ENCODE measurements around the gene CDC27.
"Not testable (repeated sequence)": the region's sequence is repeated elsewhere in the genome, so short reads cannot be mapped to it uniquely, and the experiment has no call there.

Gene CDC27

DNA sequence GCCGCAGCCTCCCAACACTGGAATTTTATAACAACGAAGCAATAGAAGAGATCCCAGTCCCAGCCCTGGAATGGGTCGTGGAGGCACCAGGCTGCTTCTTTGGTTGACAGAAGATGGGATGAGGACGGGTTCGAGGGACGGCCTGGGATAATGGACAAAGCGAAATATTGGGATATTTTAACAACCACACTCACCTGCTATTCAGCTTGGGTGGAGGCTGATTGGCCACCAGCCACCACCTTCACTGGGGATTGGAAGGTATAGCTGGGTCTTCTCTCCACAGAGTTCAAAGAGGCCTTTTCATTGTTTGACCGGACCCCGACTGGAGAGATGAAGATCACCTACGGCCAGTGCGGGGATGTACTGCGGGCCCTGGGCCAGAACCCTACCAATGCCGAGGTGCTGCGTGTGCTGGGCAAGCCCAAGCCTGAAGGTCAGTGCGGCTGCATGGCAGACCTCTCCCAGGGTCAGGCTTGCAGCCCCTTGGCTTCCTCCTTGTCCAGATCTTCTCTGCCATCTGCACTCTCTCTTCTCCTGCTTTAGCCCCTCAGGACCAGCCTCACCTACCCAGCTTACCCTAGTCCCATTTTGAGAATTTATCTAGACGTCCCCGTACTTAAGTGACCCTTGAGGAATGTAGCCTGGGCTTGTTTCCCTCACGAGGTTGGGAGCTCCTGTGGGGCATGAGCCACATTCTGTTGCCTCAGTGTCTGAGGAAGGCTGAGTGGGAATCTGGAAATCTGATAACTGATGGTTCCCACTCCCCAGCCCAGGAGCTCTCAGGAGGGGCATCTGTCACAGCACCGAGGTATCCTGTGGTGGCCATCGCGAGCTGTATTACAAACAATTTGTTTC, 30.8 kb upstream of the CDC27 start:
- no peak for DNase-seq (ENCODE audit: low spot score)

DNA sequence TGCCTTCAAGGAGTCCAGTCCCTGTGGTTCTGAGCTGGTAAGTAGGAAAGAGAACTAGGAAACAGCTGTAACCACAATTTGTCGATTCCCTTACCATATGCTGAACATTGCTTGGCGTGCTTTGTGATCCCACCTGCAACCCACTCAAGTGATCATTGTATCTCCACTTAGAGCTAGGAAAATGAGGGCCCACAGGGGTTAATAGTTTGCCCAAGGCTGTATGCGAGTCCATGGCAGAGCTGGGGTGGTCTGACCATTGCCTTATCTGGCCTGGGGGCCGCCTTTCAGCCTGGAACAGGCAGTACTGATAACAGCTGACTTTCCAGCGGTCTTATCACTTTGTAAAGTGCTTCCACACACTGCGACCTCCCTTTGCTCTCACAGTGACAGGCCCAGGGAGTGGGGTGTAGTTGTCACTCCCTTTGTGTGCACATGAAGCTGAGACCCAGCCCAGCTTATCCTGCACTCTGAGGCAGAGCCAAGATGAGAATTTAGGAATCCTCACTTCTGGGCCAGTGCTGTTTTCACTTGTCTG, 29.9 kb upstream of the CDC27 start:
- DNase-seq (ENCODE audit: low spot score), result no peak

DNA sequence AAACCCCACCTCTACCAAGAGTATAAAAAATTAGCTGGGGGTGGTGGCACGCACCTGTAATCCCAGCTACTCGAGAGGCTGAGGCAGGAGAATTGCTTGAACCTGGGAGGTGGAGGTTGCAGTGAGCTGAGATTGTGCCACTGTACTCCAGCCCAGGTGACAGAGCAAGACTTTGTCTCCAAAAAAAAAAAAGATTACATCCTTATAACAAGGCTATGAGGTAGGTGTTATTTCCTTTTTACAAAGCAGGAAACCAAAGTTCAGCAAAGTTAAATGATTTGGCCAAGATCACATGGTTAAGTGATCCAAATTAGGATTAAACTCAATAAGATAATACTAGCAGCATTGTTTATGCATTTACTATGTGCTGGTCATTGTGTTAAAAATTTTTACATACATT, 28.2 kb upstream of the CDC27 start:
- peak; percentile 41 for DNase-seq (ENCODE audit: low spot score)

DNA sequence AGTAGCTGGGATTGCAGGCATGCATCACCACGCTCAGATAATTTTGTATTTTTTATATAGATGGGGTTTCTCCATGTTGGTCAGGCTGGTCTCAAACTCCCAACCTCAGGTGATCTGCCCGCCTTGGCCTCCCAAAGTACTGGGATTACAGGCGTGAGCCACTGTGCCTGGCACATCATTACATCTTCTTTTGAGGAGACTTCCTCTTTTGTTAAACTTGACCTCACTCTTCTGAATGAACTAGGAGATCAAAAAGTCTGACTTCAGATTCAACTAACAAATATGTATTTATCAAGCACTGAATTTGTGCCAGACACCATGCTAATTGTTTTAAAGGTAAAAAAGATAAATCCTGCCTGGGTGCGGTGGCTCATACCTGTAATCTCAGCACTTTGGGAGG, 27.7 kb upstream of the CDC27 start:
- DNase-seq (ENCODE audit: low spot score), result not testable (repeated sequence)

DNA sequence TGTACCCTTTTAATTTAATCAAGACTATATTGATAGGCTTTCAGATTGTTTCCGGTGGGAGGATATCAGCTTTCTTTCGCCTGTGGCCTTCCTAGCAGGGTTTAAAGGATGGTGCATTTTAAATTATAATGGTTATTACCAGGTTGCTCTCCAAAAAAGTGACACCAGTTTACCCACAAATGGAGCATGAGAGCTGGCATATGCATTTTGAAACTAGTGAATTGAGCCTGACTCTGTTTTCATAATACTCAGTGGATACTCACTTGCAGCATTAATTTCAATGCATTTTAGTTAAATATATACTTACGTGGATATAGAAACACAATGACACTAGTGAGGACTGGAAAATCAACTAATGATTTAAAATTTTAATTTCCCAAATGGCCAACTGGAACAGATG, 25.8 kb upstream of the CDC27 start:
- DNase-seq (ENCODE audit: low spot score), result peak; percentile 49

DNA sequence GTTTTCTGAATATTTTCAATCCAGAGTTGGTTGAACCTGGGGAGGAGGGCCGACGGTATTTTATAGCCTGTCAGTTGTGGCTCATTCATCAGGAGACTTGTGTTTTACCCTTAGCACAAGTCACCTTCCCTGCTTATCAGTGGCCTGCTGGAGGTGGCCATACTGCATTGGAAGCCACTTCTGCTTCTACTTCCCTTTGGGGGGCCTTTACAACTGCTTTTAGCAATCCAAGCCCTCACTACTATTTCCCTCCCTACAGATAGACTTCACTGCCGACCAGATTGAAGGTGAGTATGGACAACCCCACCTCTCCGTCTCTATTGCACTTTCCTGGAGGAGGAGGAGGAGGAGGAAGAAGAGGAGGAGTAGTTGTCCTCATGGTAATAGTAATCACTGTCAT, 24.4 kb upstream of the CDC27 start:
- no peak for DNase-seq (ENCODE audit: low spot score)

DNA sequence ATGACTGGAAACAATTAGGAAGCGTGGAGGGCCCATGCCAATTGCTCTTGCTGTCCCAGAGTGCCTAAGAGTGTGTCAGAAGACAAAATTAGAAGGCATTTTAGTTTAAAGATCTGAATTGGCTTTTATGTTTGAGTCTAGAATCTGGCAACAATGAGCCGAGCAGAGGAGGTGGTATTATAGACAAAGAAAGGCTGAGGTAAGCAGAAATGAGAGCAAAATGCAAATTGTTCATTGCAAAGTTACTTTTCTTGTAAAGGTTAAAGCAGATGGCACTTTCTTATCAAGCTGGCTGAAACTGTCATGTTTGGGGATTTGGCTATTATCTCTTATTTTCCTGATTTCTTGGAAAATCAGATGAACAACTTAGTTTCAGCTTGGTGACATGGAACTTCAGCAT, 23.4 kb upstream of the CDC27 start:
- no peak for DNase-seq (ENCODE audit: low spot score)

DNA sequence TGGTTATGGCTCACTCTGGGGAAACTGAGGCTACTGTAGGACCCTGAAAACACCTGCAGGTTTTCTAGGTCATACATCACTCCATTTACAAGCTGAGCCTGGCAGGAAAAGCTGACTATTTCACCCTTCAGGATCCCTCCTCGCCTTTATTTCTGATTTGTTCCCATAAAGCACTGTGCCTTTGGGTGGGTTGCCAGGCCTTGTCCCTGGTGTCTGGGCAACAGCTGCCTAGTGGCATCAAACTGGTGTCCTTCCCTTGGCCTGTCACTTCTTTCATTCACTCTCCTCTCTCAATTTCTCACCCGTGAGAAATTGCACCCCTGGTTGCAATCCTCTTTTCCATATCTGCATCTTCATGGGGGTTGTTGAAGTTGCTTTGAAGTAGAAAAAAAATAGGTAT, 21.7 kb upstream of the CDC27 start:
- no peak for DNase-seq (ENCODE audit: low spot score)

DNA sequence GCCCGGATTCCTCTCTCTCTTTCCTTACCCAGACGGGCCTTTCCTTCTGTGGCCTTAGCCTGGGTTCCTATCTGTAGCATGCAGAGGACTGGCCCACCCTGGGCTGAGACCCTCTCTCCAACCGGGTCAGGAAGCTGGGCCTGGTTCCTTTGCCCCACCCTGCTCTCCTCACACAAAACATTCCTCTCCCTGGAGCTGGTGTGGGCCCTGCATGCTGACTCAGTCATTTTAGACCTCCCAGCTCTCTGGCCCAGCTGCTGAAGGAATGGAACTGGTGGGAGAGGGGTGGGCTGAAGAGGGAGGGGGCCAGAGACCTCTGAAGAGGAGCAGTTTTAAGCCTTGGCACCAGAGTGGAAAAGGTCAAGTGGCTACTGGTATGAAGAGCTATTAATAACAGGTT, 21.0 kb upstream of the CDC27 start:
- no peak for DNase-seq (ENCODE audit: low spot score)

DNA sequence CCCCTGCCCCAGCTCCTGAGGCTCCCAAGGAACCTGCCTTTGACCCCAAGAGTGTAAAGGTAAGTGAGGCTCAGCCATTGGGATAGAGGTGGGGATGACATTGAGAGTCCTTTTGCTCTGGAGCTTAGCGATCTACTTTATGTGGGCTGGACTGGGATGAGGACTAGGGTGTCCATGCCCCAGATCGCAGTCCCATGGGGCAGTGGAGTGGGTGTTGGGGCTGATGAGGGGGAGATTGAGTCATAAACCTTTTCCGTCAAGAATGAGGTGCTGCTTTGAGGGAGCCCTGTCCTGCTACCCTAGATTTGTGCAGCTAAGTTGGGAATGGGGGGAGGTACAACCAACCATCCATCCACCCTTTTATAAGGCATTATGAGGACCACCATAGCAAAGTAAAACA, 20.4 kb upstream of the CDC27 start:
- no peak for DNase-seq (ENCODE audit: low spot score)

DNA sequence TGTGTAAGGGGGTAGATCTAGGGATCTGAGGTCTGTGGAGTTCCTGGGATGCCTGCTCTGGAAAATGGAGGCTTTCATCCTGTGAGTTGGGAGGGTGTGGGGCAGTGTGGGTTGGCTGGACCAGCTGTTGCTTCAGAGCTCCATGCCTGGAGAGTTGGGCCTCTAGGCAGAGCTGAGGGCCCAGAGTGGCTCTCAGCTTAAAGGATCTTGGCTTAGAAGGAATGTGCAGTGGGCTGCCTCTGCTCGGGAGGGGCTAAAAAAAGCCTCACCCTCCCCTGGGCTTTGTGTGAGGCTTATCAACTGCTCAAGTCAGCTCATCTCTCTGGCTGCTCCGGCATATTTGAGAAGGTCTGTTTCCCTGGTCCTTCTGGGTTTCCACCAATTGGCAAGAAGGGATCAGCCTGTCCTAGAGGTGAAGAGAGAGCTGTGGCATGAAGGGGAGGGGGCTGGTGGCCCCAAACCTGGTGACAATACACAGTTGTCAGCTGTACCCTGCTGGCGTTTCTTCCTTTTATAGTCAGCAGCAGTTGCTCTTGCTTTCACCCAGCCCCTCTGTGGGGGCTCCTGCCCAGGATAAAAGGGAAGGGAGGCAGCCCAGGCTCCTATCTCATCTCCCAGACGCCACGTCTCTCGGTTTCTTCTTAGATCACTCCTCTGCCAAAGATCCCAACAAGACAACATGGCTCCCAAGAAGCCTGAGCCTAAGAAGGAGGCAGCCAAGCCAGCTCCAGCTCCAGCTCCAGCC, 19.8 kb upstream of the CDC27 start, which contains the start of gene MYL4:
TSS of gene MYL4 (plus strand) at position 605 of the 745 bp plus-strand sequence. CDS start at position 680, 75 bp downstream.
- DNase-seq (ENCODE audit: low spot score), result no peak

DNA sequence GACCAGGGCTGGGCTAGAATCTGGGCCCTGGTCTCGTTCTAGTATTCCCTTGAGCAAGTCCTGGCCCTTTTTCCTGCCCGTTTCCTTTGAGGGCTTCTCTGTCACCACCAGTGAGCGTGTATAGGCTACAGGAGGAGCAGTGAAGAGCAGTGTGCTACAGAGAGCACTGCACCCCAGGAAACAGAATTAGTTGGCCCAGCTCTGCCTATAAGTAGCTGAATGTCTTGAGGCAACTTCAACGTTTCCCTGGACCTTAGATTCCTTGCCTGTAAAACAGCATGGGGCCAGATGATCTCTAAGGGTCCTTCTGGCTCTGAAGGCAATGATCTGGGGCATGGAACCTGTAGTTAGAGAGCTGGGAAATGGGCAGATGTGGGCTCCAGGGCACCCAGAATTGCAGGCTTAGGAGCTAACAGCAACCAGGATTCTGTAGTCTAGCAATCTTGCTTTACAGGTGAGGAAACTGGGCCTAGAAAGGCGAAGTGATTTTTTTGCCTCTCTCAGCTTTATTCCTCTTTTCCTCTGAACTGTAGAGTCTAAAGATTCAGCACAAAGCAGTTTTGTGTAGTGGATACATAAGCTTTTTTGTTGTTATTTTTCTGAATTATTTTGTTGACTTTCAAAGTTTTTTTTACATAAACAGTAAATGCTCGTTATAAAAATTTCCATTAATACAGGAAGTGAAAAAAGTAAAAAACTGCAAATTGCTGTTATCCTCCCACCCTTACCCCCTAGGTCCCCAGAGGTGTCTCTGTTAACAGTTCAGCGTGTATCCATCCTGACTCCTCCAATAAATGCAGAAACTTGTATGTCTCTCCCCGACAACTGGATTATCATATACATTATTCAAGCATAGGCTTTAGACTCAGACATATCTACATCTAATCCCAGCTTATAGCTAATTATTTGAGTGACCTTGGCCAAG, 18.3 kb upstream of the CDC27 start:
- DNase-seq (ENCODE audit: low spot score), result no peak

DNA sequence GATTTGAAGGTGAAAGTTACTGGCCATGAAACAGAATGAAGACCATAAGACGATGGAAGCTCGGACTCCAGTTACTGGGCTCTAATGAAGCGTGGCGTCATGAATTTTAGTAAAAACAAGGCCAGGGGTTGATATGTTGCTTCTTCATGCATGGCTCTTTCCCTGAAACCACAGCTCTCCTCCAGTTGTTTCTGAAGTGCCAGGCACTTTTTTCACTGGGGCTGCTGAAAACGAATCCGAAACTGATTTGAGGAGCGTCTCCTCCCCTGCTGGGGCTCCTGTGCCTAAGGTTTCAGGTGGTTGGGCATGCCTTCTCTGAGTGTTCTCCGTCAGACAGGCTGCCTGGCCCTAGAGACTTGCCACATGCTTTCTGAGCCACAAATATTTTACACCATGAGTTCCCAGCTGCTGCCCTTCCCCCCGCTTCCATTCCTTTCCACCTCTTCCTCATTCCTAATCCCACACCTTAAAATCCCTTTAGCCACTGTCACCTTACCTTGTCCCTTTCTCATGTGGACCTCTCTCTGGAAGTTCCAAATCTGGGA, 16.4 kb upstream of the CDC27 start:
- DNase-seq (ENCODE audit: low spot score), result peak; percentile 86

DNA sequence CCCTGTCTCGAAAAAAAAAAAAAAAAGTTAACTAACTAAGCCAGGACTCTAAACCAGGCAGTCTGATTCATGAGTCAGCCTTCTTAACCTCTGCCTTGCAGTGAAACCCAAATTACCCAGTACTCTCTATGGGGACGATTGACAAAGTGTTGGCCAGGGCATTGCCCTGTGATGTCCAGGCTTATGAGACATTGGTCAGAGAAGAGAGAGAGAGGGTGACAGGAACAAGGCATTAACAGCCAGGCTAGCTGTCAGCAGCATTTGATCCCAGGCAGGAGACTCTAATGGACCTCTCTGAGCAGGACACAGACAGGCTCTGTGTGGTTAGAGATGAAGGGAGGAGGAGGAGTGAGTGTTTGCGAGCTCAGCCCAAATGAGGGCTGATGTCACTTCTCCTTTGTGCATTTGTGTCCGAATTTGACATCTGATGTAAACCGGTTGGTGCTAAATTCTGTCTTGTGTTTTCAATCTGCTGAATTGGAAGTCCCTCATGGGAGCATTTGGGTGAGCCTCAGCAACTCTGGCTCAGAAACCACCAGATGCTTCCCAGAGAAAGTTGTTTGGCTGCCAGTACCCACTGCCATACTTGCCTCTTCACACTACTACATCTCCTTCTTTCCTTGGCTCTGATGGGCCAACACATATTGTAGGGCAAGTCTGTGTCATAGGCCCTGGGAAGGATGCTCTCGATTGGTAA, 15.8 kb upstream of the CDC27 start:
- peak; percentile 59 for DNase-seq (ENCODE audit: low spot score)

DNA sequence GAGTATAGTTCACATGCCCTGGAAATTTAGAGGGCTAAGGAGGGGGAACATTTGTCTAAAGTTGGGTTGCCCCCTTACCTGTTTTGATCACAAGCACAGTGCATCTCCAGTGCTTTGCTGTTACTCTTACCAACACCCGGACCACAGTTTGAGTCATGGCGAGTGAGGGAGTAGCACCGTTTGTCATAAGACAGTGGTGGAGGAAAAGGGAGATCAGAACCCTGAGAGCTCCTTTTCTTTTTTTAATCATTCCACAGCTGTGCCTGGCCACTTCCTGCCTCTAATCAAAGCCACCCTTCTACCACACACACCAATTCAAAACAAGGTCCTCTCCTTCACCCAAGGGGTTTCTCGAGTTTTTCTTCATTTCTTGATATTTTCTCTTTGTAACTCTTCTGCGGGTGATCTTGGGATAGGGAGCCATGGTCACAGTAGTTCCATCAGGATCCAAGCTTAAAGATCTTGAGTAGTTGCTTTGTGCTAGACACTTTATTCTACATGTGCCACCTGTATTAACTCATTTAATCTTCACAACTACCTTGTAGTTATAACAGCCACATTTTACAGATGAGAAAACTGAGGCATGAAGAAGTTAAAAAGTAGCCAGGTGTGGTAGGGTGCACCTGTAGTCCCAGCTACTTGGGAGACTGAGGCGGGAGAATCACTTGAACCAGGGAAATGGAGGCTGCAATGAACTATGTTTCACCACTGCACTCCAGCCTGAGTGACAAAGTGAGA, 15.1 kb upstream of the CDC27 start:
- DNase-seq (ENCODE audit: low spot score), result peak; percentile 84

DNA sequence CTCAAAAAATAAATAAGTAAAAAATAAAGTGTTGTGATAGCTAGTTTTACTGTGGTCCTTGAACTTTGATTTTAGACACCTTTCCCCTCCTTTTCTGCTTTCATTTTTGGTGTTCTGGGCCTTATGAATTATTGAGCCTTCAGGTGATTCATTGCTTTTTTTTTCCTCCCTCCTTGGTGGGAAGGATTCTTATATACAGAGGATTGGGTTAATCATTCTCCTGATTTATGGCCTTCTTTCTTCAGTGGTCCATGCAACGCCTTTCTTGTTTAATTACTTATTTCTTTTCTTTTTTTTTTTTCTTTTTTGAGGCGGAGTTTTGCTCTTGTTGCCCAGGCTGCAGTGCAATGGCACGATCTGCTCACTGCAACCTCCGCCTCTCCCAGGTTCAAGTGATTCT, 12.1 kb upstream of the CDC27 start:
- DNase-seq (ENCODE audit: low spot score), result no peak

DNA sequence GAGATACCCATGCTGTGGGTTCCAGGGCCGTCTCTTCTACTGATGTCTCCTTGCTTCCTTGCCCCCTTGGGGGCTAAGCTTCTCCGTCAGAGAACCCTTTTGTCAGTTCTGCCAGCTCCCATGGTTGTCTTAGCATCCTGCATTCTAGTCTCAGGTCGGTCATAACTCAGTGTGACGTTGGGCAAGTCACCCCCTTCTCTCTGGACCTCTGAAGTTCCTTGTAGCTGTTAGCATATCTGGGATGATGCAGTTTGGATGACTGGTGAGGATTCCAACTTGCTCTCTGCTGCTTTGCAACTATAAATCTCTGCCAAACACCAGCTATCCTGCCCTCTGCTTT, 11.2 kb upstream of the CDC27 start:
- no peak for DNase-seq (ENCODE audit: low spot score)

DNA sequence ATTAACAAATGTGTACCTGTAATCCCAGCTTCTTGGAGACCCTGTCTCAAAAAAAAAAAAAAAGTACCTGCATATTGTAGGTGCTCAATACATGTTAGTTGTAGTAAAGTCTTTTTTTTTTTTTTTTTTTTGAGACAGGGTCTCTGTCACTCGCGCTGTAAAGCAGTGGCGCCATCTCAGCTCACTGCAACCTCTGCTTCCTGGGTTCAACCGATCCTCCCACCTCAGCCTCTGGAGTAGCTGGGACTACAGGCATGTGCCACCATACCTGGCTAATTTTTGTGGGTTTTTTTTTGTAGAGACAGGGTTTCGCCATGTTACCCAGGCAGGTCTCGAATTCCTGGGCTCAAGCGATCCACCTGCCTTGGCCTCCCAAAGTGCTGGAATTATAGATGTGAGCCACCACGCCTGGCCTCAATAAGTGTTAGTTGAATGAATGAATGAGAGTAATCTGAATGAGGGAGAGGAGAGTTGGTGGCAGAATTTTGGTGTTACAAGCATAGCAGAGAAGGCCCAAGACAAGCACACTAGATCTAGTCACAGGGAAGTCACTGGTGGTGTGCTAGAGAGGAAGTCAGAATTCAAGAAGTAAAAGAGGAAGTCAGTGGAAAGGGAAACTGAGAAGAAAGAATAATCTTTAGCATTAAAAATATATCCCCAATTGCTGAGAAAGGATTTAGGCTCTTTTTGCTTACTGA, 10.7 kb upstream of the CDC27 start:
- DNase-seq (ENCODE audit: low spot score), result no peak

DNA sequence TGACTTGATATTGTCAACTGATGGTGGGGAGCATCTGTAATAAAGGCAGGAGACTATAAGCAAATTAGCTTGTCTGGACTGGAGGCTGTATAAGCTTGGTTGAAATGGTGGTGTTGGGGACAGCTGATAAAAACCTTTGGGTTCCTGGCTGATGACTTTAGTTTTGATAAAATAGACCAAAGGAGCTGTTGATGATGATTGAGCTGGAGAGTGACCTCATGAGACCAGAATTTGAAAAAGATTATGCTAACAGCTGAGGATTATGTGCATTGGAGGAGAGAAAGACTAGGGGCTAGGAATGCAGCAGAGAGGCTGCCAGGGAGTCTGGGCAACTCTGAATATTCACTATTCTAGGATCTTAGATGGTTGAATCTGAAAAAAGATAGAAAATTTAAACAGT, 8.7 kb upstream of the CDC27 start:
- no peak for DNase-seq (ENCODE audit: low spot score)

DNA sequence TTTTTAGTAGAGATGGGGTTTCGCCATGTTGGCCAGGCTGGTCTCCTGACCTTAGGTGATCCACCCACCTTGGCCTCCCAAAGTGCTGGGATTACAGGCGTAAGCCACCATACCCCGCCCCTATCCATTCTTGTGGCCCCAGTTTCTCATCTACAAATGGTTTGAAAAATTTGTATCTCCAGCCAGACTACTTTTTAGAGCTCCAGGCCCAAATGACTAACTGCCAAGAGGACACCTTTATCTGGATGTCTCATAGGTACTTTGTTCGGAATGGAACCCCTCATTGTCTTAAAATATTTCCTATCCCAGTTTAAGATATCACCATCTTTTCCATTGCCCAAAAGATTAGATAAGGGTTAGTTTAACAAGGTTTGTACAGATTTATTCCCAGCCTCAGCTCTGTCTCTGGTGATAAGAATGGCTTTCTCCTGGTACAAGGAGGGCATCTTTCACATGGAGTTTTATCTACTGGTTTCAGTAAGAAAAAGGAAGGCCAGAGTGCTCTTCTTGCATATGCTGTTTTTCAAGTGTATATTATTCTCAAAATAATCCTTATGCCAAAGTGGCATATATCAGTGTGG, 4.9 kb upstream of the CDC27 start:
- DNase-seq (ENCODE audit: low spot score), result no peak

All from activated CD4-positive, alpha-beta T cell treated with anti-CD3 and anti-CD28 coated beads, Interleukin-2, Interleukin-4, amounts not matched to agents 100 ng/mL and 50 ng/mL, durations not matched to agents 16 hours and 8 hours (primary cell).